Gastroesophageal sphincter (tissue), 4 donors: ENCODE data around the gene TNS1. TPM values are rescaled to one million over a fixed set of nuclear protein-coding genes. Genes with fewer than 3 reads are reported as not detected.

Experiments used
- ATAC-seq: fragments of 150-250 bp; one replicate; pipeline ENCODE4 v1.9.1; 2016; ENCODE audit warnings: mild to moderate bottlenecking, moderate library complexity
- H3K27ac ChIP-seq, 4 donors: fragments of 200-600 bp; sonication (generic) in 3 of 4; 1 replicate in 3 of 4; 2 replicates in 1 of 4; pipeline ENCODE4 v1.5.1; 2016 to 2019
- H3K27me3 ChIP-seq: fragments of 200-600 bp; sonication (generic); one replicate; pipeline ENCODE4 v1.5.1; 2019
- H3K36me3 ChIP-seq, 2 donors: fragments of 200-600 bp; sonication (generic); one replicate each; pipeline ENCODE4 v1.5.1; 2019; ENCODE audit warnings: control low read depth in 1 of 2
- H3K4me1 ChIP-seq, 3 donors: fragments of 200-600 bp; sonication (generic); 1 replicate in 2 of 3; 2 replicates in 1 of 3; pipeline ENCODE4 v1.5.1; 2016 to 2019; ENCODE audit warnings: control low read depth in 2 of 3
- H3K4me3 ChIP-seq, 2 donors: fragments of 200-600 bp; sonication (generic); one replicate each; pipeline ENCODE4 v1.5.1; 2019; ENCODE audit warnings: mild to moderate bottlenecking in 1 of 2, moderate library complexity in 1 of 2
- H3K9me3 ChIP-seq, 3 donors: fragments of 200-600 bp; sonication (generic); one replicate each; pipeline ENCODE4 v1.5.1; 2017 to 2019; ENCODE audit warnings: control low read depth in 2 of 3
- CTCF ChIP-seq, 4 experiments: fragments of 200-600 bp in 2 of 4; fragments of 450-650 bp in 2 of 4; sonication (generic) in 1 of 4; IDR thresholded peaks; one replicate each; pipeline ENCODE4 v1.5.1; 2017 to 2019; ENCODE audit warnings: antibody characterized with exemption in 4 of 4, mild to moderate bottlenecking in 2 of 4, moderate library complexity in 2 of 4
- EP300 ChIP-seq: sonication (generic); formaldehyde crosslinking; IDR thresholded peaks from one replicate; pipeline ENCODE4 v1.6.1; 2017; ENCODE audit warnings: antibody characterized with exemption, mild to moderate bottlenecking
- POLR2A ChIP-seq, 2 donors: fragments of 450-650 bp; IDR thresholded peaks; one replicate each; pipeline ENCODE4 v1.6.1; 2017; ENCODE audit warnings: antibody characterized with exemption in 2 of 2, mild to moderate bottlenecking in 2 of 2, moderate library complexity in 1 of 2
- POLR2AphosphoS5 ChIP-seq: sonication (generic); formaldehyde crosslinking; IDR thresholded peaks from one replicate; pipeline ENCODE4 v1.6.1; 2017; ENCODE audit warnings: antibody characterized with exemption
- WGBS, 2 donors: methylation state at CpG; one replicate each; pipeline ENCODE4 v1.1.5; 2018; ENCODE audit warnings: low coverage in 1 of 2; 5-methylcytosine and 5-hydroxymethylcytosine counted together
- total RNA-seq, 4 donors: library from RNA; depleted of rRNA; stranded (reverse); fragments of >200 nt; gene quantifications; one replicate each; pipeline ENCODE4 v1.1.0, GENCODE V29; 2016

TNS1 gene
- total RNA-seq, 4 donors from 2014 or later, result 825 to 2,193 (median 1,462) TPM

- TF ChIP-seq POLR2AphosphoS5 (peak; percentile 31), POLR2A (IDR thresholded peaks at IDR 0.05) (no peak), CTCF (IDR thresholded peaks at IDR 0.05) (no peak)
- H3K36me3 ChIP-seq, result no peaks in the 10 kb centered on the region
- no peaks in the 10 kb centered on the region for H3K27me3 ChIP-seq
- peaks cover 9 to 100% (median 93%) of the 10 kb centered on the region in 3 donors for H3K4me1 ChIP-seq
- ATAC-seq, result no peak
- H3K9me3 ChIP-seq, result no peaks in the 10 kb centered on the region
- peak overlapping the region; percentile 79 to 97 (median 92) for H3K27ac ChIP-seq
- H3K4me3 ChIP-seq, result no peak overlapping the region
- WGBS, 2 donors, result 53 to 82% methylated on average over 3 to 4 of the region's 11 CpGs
Measured at GRCh38 chr2:217951521-217952247, 51.1 kb downstream of the TNS1 start.

GRCh38 chr2:217951091-217951490 lies 51.7 kb downstream of the TNS1 start:
- TF ChIP-seq EP300, result no peak
- TF ChIP-seq POLR2AphosphoS5, result peak; percentile 7
- H3K36me3 ChIP-seq, result no peaks in the 10 kb centered on the region
- H3K27me3 ChIP-seq, result no peaks in the 10 kb centered on the region
- H3K4me1 ChIP-seq, result peaks cover 9 to 100% (median 93%) of the 10 kb centered on the region in 3 donors
- H3K27ac ChIP-seq, result peak overlapping the region; percentile 79 to 97 (median 92)
- ATAC-seq, result no peak
- no peak overlapping the region for H3K4me3 ChIP-seq
- H3K9me3 ChIP-seq, result no peaks in the 10 kb centered on the region
- 39 to 40% methylated on average over 1 to 3 of the region's 4 CpGs for WGBS, 2 donors

DNA sequence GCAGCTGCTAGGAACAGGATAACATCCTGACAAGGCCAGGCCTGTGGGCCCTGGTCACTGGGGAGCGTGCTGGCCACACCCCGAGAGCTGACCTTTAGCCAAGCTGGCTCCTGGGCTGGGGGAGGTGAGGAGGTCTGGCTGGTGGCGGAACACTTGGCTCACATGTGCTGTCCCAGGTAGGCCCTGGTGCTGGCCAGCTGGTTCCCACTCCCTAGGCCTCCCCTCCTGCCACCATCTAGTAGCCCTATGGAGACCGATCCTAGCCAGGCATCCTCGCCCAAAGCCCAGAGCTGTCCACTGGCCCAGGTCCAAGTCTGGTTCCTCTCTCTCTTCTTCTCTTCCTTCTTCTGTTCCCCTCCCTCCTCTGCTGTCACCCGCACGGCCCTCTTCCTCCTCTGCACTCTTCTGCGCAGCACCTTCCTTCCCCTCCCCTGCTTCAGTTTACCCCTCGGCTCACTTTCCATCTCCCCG lies 52.4 kb downstream of the TNS1 start:
- Histone ChIP-seq H3K4me3 (no peak overlapping the region), H3K27me3 (no peaks in the 10 kb centered on the region)
- TF ChIP-seq POLR2AphosphoS5 (no peak), CTCF (IDR thresholded peaks at IDR 0.05) (no peak), EP300 (no peak), POLR2A (IDR thresholded peaks at IDR 0.05) (no peak)

GRCh38 chr2:217949447-217949846 lies 53.3 kb downstream of the TNS1 start:
- TF ChIP-seq CTCF (IDR thresholded peaks at IDR 0.05), result no peak
- peak overlapping the region in 3 of 4 donors; percentile 97 for H3K27ac ChIP-seq
- H3K4me3 ChIP-seq, result no peak overlapping the region
- ATAC-seq, result no peak
- H3K36me3 ChIP-seq, result no peaks in the 10 kb centered on the region
- H3K4me1 ChIP-seq, result peaks cover 4 to 100% (median 94%) of the 10 kb centered on the region in 3 donors
- H3K27me3 ChIP-seq, result no peaks in the 10 kb centered on the region
- no peaks in the 10 kb centered on the region for H3K9me3 ChIP-seq

More for the DNA sequence above, 52.4 kb downstream of the TNS1 start:
- H3K4me1 ChIP-seq, result peaks cover 9 to 100% (median 94%) of the 10 kb centered on the region in 3 donors
- 66% methylated on average over 8 of the region's 10 CpGs; no CpG with 5 or more reads in 1 of the 2 donors for WGBS, 2 donors
- H3K9me3 ChIP-seq, result no peaks in the 10 kb centered on the region
- peak overlapping the region in 3 of 4 donors; percentile 87 to 97 (median 97) for H3K27ac ChIP-seq
- no peak for ATAC-seq
- no peaks in the 10 kb centered on the region for H3K36me3 ChIP-seq

GRCh38 chr2:217948897-217949296 lies 53.9 kb downstream of the TNS1 start:
- Histone ChIP-seq H3K27me3 (no peaks in the 10 kb centered on the region), H3K27ac (peak overlapping the region in 3 of 4 donors; percentile 97), H3K4me1 (peaks cover under 1 to 100% (median 93%) of the 10 kb centered on the region in 3 donors), H3K36me3 (no peaks in the 10 kb centered on the region), H3K4me3 (no peak overlapping the region), H3K9me3 (no peaks in the 10 kb centered on the region)
- WGBS, 2 donors, result 90% methylated on average over 2 of the region's 6 CpGs; no CpG with 5 or more reads in 1 of the 2 donors
- ATAC-seq, result no peak
- no peak for TF ChIP-seq POLR2AphosphoS5
- no peak for TF ChIP-seq CTCF (IDR thresholded peaks at IDR 0.05)
- no peak for TF ChIP-seq EP300
- no peak for TF ChIP-seq POLR2A (IDR thresholded peaks at IDR 0.05)
